Measurements from ENCODE around the gene WDR64.
A peak's percentile ranks its signal among the peaks of the same experiment; 100 is the strongest.
"Not testable (repeated sequence)": the region's sequence is repeated elsewhere in the genome, so short reads cannot be mapped to it uniquely, and the experiment has no call there.

Gene WDR64

DNA sequence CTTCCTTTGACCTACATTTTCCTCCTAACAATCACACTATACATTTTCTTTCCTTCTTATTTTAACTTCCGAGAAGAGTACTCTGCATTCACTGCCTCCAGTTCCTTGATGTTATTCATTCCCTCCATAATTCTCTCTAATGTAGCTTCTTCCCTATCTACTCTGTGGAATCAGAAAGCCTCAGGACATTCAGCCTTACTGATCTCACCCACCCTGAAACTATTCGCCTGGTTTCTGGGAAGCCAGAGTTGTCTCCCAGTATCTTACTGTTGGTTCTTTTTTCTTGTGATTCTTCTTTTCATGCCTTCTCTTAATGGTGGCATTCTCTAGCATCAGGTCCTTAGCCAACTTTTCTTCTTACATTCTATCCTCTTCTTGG lies 45.5 kb downstream of the WDR64 start:
- TF ChIP-seq, protein P1, sequence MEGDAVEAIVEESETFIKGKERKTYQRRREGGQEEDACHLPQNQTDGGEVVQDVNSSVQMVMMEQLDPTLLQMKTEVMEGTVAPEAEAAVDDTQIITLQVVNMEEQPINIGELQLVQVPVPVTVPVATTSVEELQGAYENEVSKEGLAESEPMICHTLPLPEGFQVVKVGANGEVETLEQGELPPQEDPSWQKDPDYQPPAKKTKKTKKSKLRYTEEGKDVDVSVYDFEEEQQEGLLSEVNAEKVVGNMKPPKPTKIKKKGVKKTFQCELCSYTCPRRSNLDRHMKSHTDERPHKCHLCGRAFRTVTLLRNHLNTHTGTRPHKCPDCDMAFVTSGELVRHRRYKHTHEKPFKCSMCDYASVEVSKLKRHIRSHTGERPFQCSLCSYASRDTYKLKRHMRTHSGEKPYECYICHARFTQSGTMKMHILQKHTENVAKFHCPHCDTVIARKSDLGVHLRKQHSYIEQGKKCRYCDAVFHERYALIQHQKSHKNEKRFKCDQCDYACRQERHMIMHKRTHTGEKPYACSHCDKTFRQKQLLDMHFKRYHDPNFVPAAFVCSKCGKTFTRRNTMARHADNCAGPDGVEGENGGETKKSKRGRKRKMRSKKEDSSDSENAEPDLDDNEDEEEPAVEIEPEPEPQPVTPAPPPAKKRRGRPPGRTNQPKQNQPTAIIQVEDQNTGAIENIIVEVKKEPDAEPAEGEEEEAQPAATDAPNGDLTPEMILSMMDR (conservative IDR thresholded peaks at IDR 0.05; ENCODE audit: low read depth, low read length), result no peak
- DNase-seq (ENCODE audit: low read depth), result no peak

DNA sequence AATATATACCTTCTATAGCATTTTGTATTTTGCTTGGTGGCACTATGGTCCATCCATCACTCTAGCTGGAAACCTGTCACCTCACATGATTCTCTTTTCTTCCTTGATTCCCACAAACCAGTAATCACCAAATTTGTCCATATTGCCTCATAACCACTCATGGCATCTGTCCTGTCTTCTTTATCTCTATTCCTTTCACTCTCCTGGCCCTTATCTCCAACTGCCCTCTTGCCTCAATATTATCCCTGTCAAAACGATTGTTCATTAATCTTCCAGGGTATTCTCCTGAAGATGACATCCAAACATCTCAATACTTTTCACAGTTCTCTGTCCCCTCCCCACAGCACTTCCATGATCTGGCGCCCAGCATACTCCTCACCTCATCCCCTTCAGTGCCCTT lies 46.1 kb downstream of the WDR64 start:
- TF ChIP-seq, protein P1 (conservative IDR thresholded peaks at IDR 0.05; ENCODE audit: low read depth, low read length), result no peak
- no peak overlapping the region for H3K4me3 ChIP-seq (ENCODE audit: low read depth, low read length)
- DNase-seq (ENCODE audit: low read depth), result no peak

More for the DNA sequence above, 45.5 kb downstream of the WDR64 start:
- H3K4me3 ChIP-seq (ENCODE audit: low read depth, low read length), result no peak overlapping the region

DNA sequence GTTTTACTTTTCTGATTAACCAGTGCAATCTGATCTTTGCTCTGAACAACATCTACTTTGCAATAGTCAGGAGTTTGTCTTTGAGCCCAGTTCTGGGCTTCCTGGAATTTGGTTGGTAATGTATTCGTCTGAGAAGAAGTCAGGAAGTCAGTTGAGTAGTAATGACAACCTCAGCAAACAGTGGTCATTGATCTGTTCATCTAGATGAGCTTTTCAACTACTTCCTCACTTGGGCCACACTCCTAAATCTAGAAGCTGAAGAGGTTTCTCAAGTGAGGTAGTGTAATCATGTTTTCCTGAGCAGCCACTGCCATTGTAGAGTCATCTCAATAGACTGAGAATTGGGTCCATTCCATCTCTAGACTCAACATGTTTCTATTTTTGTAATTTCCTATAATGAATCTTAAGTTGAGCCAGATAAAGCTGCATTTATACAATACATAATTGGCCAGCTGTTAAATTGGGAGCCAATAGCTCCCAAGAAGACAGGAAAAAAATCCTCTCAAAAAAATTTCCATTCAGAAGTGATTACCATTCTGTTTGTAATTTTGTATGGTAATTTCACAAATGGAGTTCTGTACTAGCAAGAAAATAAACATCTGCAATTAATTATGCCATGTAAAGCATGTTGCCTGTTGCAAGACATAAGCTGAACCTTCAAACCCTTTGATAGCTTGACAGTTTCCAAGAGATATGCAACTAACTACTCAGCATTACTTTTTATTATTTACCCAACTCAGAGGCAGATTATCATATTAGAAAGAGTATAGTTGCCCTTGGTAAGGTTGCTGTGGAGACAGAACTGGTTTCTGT lies 49.6 kb downstream of the WDR64 start:
- no peak for DNase-seq (ENCODE audit: low read depth)
- TF ChIP-seq, protein P1 (conservative IDR thresholded peaks at IDR 0.05; ENCODE audit: low read depth, low read length), result no peak
- H3K4me3 ChIP-seq (ENCODE audit: low read depth, low read length), result no peak overlapping the region

- H3K4me3 ChIP-seq (ENCODE audit: low read depth, low read length), result no peak overlapping the region
- TF ChIP-seq, protein P1 (conservative IDR thresholded peaks at IDR 0.05; ENCODE audit: low read depth, low read length), result no peak
- peak; percentile 27 for DNase-seq (ENCODE audit: low read depth)
Observed at GRCh38 chr1:241702442-241703373, 50.6 kb downstream of the WDR64 start.

GRCh38 chr1:241703739-241704138 lies 51.7 kb downstream of the WDR64 start:
- not testable (repeated sequence) for DNase-seq (ENCODE audit: low read depth); H3K4me3 ChIP-seq (ENCODE audit: low read depth, low read length)

- H3K4me3 ChIP-seq (ENCODE audit: low read depth, low read length), result no peak overlapping the region
- DNase-seq (ENCODE audit: low read depth), result no peak
- TF ChIP-seq, protein P1 (conservative IDR thresholded peaks at IDR 0.05; ENCODE audit: low read depth, low read length), result no peak
Observed at GRCh38 chr1:241706257-241706656, 54.2 kb downstream of the WDR64 start.

- DNase-seq (ENCODE audit: low read depth), result no peak
- no peak overlapping the region for H3K4me3 ChIP-seq (ENCODE audit: low read depth, low read length)
- TF ChIP-seq, protein P1 (conservative IDR thresholded peaks at IDR 0.05; ENCODE audit: low read depth, low read length), result no peak
Observed at GRCh38 chr1:241706967-241707366, 54.9 kb downstream of the WDR64 start.
